ENCODE results near the gene TIPARP. TPM values are rescaled to one million over a fixed set of nuclear protein-coding genes. Genes with fewer than 3 reads are reported as not detected.

The TIPARP gene
- total RNA-seq, 1 experiment from 2014 or later, result 35.0 TPM

DNA sequence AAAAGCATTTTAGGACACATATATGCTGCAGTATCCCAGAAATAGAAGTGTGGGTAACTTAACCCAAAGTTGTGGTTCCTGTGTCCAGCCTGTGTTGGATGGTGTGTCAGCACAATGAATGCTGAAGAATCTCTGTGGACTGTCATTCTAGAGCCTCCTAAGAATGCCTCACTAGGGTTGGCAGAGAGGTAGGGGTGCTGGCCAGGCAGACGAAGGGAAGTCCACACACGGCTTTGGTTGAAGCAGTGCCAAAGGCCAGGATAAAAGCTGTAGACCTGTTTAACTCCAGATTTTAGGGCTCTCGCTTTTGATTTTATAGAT lies 43.7 kb upstream of the TIPARP start:
- ChIA-PET CTCF (interaction anchor here (1.0 to 1.2 kb wide), 2 partner anchors 43 to 450 kb away, joined by 3 to 4 read pairs; no protein-coding TSS in a partner anchor), POLR2A (ENCODE audit: unreplicated experiment) (interaction anchor here (0.5 to 1.4 kb wide), 3 partner anchors 16 to 76 kb away, joined by 3 to 8 read pairs (median 5); no protein-coding TSS in a partner anchor)
- intact Hi-C loops (cut with micrococcal nuclease; ENCODE audit: unreplicated experiment), result loop anchor here (1.0 to 2.0 kb wide), 3 partner anchors 75 to 458 kb away; partner anchors contain the start of gene SSR3
- Histone ChIP-seq H4K20me1 (ENCODE audit: insufficient read depth) (no peaks in the 10 kb centered on the region), H3K4me2 (peak overlapping the region; percentile 70), H3K9me3 (ENCODE audit: insufficient read depth, low read depth) (no peaks in the 10 kb centered on the region), H3K4me3 (no peak overlapping the region), H3K79me2 (ENCODE audit: low read depth) (no peaks in the 10 kb centered on the region), H3F3A (ENCODE audit: insufficient read depth, low read depth) (peaks cover 49% of the 10 kb centered on the region), H3K27me3 (ENCODE audit: insufficient read depth, low read depth) (no peaks in the 10 kb centered on the region), H3K4me1 (replicated peaks; ENCODE audit: insufficient read depth) (peaks cover 62% of the 10 kb centered on the region), H2AFZ (no peak overlapping the region), H3K36me3 (ENCODE audit: low read depth) (no peaks in the 10 kb centered on the region), H3K9me2 (ENCODE audit: insufficient read depth) (no peaks in the 10 kb centered on the region), H3K27ac (peak overlapping the region; percentile 84)
- no peak for TF ChIP-seq EZH2 (IDR thresholded peaks at IDR 0.05; ENCODE audit: low read depth)
- BruUV-seq (replicated peaks), result no TSS peak
- DNase-seq, result peak in 1 of 2 experiments; percentile 42

- Histone ChIP-seq H4K20me1 (ENCODE audit: insufficient read depth) (no peaks in the 10 kb centered on the region), H2AFZ (no peak overlapping the region), H3F3A (ENCODE audit: insufficient read depth, low read depth) (peaks cover 49% of the 10 kb centered on the region), H3K9me3 (ENCODE audit: insufficient read depth, low read depth) (no peaks in the 10 kb centered on the region), H3K27me3 (ENCODE audit: insufficient read depth, low read depth) (no peaks in the 10 kb centered on the region), H3K36me3 (ENCODE audit: low read depth) (no peaks in the 10 kb centered on the region), H3K79me2 (ENCODE audit: low read depth) (no peaks in the 10 kb centered on the region), H3K27ac (peak overlapping the region; percentile 84), H3K4me1 (replicated peaks; ENCODE audit: insufficient read depth) (peaks cover 56% of the 10 kb centered on the region), H3K4me3 (no peak overlapping the region), H3K9me2 (ENCODE audit: insufficient read depth) (no peaks in the 10 kb centered on the region), H3K4me2 (peak overlapping the region; percentile 70)
- ChIA-PET POLR2A (ENCODE audit: unreplicated experiment) (interaction anchor here (0.5 to 1.4 kb wide), 3 partner anchors 16 to 529 kb away, joined by 3 to 8 read pairs (median 4); no protein-coding TSS in a partner anchor), CTCF (no interaction called here)
- DNase-seq, result peak in 1 of 2 experiments; percentile 50
- TF ChIP-seq, protein P1, sequence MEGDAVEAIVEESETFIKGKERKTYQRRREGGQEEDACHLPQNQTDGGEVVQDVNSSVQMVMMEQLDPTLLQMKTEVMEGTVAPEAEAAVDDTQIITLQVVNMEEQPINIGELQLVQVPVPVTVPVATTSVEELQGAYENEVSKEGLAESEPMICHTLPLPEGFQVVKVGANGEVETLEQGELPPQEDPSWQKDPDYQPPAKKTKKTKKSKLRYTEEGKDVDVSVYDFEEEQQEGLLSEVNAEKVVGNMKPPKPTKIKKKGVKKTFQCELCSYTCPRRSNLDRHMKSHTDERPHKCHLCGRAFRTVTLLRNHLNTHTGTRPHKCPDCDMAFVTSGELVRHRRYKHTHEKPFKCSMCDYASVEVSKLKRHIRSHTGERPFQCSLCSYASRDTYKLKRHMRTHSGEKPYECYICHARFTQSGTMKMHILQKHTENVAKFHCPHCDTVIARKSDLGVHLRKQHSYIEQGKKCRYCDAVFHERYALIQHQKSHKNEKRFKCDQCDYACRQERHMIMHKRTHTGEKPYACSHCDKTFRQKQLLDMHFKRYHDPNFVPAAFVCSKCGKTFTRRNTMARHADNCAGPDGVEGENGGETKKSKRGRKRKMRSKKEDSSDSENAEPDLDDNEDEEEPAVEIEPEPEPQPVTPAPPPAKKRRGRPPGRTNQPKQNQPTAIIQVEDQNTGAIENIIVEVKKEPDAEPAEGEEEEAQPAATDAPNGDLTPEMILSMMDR (conservative IDR thresholded peaks at IDR 0.05), result no peak
- TF ChIP-seq EZH2 (IDR thresholded peaks at IDR 0.05; ENCODE audit: low read depth), result no peak
- BruUV-seq (replicated peaks), result no TSS peak
- intact Hi-C loops (cut with micrococcal nuclease; ENCODE audit: unreplicated experiment), result loop anchor here (2.0 kb wide), 2 partner anchors 185 to 457 kb away; no protein-coding TSS in a partner anchor
Observed at GRCh38 chr3:156631323-156631722, 43.1 kb upstream of the TIPARP start.

GRCh38 chr3:156632601-156633000 lies 41.8 kb upstream of the TIPARP start:
- intact Hi-C loops (cut with micrococcal nuclease; ENCODE audit: unreplicated experiment), result no loop called here
- POLR2A ChIA-PET (ENCODE audit: unreplicated experiment), result no interaction called here
- CTCF ChIA-PET, result no interaction called here
- TF ChIP-seq, protein P1 (conservative IDR thresholded peaks at IDR 0.05), result no peak
- no peak for TF ChIP-seq EZH2 (IDR thresholded peaks at IDR 0.05; ENCODE audit: low read depth)
- no peaks in the 10 kb centered on the region; the same call in 1 of the 2 replicates for H3K9me2 ChIP-seq (ENCODE audit: insufficient read depth)
- H3K4me1 ChIP-seq (replicated peaks; ENCODE audit: insufficient read depth), result peaks cover 43% of the 10 kb centered on the region
- H3K27me3 ChIP-seq (ENCODE audit: insufficient read depth, low read depth), result no peaks in the 10 kb centered on the region
- H4K20me1 ChIP-seq (ENCODE audit: insufficient read depth), result no peaks in the 10 kb centered on the region
- no peaks in the 10 kb centered on the region for H3K36me3 ChIP-seq (ENCODE audit: low read depth)
- no peak overlapping the region for H2AFZ ChIP-seq
- H3K9me3 ChIP-seq (ENCODE audit: insufficient read depth, low read depth), result no peaks in the 10 kb centered on the region
- BruUV-seq (replicated peaks), result no TSS peak
- no peak for DNase-seq
- no peak overlapping the region for H3K27ac ChIP-seq
- H3F3A ChIP-seq (ENCODE audit: insufficient read depth, low read depth), result peaks cover 41% of the 10 kb centered on the region
- no peaks in the 10 kb centered on the region for H3K79me2 ChIP-seq (ENCODE audit: low read depth)
- H3K4me3 ChIP-seq, result no peak overlapping the region
- H3K4me2 ChIP-seq, result no peak overlapping the region

GRCh38 chr3:156633335-156633734 lies 41.1 kb upstream of the TIPARP start:
- BruUV-seq (replicated peaks), result no TSS peak
- intact Hi-C loops (cut with micrococcal nuclease; ENCODE audit: unreplicated experiment), result no loop called here
- peaks cover 34% of the 10 kb centered on the region for H3F3A ChIP-seq (ENCODE audit: insufficient read depth, low read depth)
- H4K20me1 ChIP-seq (ENCODE audit: insufficient read depth), result no peaks in the 10 kb centered on the region
- no peak for TF ChIP-seq EZH2 (IDR thresholded peaks at IDR 0.05; ENCODE audit: low read depth)
- TF ChIP-seq, protein P1 (conservative IDR thresholded peaks at IDR 0.05), result no peak
- DNase-seq, result no peak
- CTCF ChIA-PET, result no interaction called here
- no peak overlapping the region for H3K4me2 ChIP-seq
- no peak overlapping the region for H3K27ac ChIP-seq
- H3K4me1 ChIP-seq (replicated peaks; ENCODE audit: insufficient read depth), result peaks cover 36% of the 10 kb centered on the region
- H2AFZ ChIP-seq, result no peak overlapping the region
- POLR2A ChIA-PET (ENCODE audit: unreplicated experiment), result interaction anchor here (0.6 kb wide), 1 partner anchor 459 kb away, joined by 5 read pairs; no protein-coding TSS in a partner anchor
- no peaks in the 10 kb centered on the region for H3K9me3 ChIP-seq (ENCODE audit: insufficient read depth, low read depth)
- H3K4me3 ChIP-seq, result no peak overlapping the region
- no peaks in the 10 kb centered on the region for H3K79me2 ChIP-seq (ENCODE audit: low read depth)
- H3K27me3 ChIP-seq (ENCODE audit: insufficient read depth, low read depth), result no peaks in the 10 kb centered on the region
- H3K9me2 ChIP-seq (ENCODE audit: insufficient read depth), result no peaks in the 10 kb centered on the region; the same call in 1 of the 2 replicates
- no peaks in the 10 kb centered on the region for H3K36me3 ChIP-seq (ENCODE audit: low read depth)
